ENCODE data around the gene ENTREP1.

DNA sequence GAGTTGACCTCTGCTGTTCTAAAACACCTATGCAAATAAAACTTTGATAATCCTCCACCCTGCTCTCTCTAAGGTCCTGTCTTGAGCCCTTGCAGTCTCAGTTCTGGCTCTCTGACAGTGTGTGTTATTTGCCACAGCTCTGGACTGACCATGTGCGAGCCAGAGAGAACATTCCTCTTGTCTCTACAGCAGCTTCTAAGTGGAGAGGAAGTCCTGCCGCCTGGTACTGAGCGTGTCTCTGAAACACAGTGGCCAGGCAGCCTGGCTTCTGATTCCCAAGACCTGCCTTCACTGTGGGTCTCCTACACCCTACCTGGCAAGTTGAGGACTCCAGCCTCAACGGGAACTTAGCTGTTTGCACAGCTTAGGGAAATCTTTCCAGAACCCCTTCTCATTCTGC, 61.6 kb downstream of the ENTREP1 start:
- TF ChIP-seq POLR2A (IDR thresholded peaks at IDR 0.05) (no peak), CTCF (IDR thresholded peaks at IDR 0.05 in 8 of 11, conservative IDR thresholded peaks at IDR 0.05 in 3 of 11) (no peak)
